Activated CD4-positive, alpha-beta memory T cell treated with anti-CD3 and anti-CD28 coated beads, Interleukin-2, amount 10 ng/mL, durations not matched to agents 7 days and 5 days (primary cell): ENCODE results near the gene FBLIM1. TPM values are rescaled to one million over a fixed set of nuclear protein-coding genes. Genes with fewer than 3 reads are reported as not detected.

Source experiments
- CTCF ChIA-PET: fragments of 350-600 bp; sonication (Branson Sonifier 250); formaldehyde crosslinking; loops from one replicate; lab custom pipeline; 2021; ENCODE audit warnings: antibody characterized with exemption, inconsistent platforms; lab: Charles Lee
- POLR2A ChIA-PET: fragments of 350-600 bp; sonication (Branson Sonifier 250); formaldehyde crosslinking; loops from one replicate; lab custom pipeline; 2021; ENCODE audit warnings: antibody characterized with exemption; lab: Charles Lee
- DNase-seq: peaks from one replicate; pipeline ENCODE4 v3.0.0-alpha.2; 2020
- H3K27ac Mint-ChIP-seq: one replicate; pipeline ENCODE4 v1.8.0; 2021; ENCODE audit warnings: mild to moderate bottlenecking, mixed read lengths
- H3K27me3 Mint-ChIP-seq: one replicate; pipeline ENCODE4 v1.8.0; 2021; ENCODE audit warnings: mixed read lengths
- H3K36me3 Mint-ChIP-seq: one replicate; pipeline ENCODE4 v1.8.0; 2021; ENCODE audit warnings: low read depth, mixed read lengths
- H3K4me1 Mint-ChIP-seq: one replicate; pipeline ENCODE4 v1.8.0; 2021; ENCODE audit warnings: mixed read lengths
- H3K4me3 Mint-ChIP-seq: one replicate; pipeline ENCODE4 v1.8.0; 2021; ENCODE audit warnings: mild to moderate bottlenecking, mixed read lengths
- H3K9me3 Mint-ChIP-seq: one replicate; pipeline ENCODE4 v1.8.0; 2021; ENCODE audit warnings: mixed read lengths
- total RNA-seq, 2 experiments: library from RNA; stranded (reverse); gene quantifications; one replicate each; pipeline ENCODE4 v1.2.3, GENCODE V29; 2021

The FBLIM1 gene
- total RNA-seq, 2 experiments from 2014 or later = not detected

DNA sequence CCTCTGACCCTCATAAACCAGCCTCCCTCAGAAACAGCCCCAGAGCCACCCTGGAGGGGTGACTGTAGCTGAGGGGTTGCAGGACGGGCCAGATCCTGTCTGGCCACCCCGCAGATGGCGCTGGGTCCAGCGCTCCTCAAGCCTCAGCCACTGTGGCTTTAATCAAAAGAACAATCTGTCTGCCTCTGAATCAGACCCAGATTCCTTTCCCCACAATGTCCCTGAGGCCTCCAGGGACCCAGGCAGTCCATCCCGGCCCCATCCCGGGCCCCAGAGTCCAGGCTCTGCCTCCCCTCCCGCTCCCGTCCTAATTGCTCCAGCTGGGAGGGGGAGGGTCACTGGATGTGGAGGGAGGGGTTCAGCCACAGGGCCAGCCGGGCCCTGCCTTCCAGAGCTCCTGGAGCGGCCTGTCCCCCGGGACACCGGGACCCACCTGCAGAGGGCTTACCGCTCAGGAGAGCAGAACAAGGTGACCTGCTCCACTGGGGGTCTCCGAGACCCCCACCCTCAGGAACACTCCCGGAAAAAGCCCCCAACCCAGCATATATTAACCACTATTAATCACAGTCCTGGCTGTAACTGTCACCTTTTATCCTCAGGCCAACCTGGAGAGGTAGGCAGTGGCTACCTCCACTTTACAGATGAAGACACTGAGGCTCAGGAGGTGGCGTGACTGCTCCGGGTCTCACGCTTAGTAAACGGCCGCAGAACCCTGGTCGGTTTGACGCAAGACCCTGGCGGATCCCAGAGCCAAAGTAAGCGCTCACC is 836 bp upstream of the FBLIM1 start:
- Mint-ChIP-seq H3K36me3 (no peaks in the 10 kb centered on the region), H3K9me3 (no peaks in the 10 kb centered on the region), H3K4me1 (peaks cover 11% of the 10 kb centered on the region), H3K4me3 (no peak overlapping the region), H3K27me3 (peaks cover 55% of the 10 kb centered on the region), H3K27ac (no peak overlapping the region)
- ChIA-PET POLR2A (no interaction called here), CTCF (no interaction called here)
- DNase-seq = no peak

DNA sequence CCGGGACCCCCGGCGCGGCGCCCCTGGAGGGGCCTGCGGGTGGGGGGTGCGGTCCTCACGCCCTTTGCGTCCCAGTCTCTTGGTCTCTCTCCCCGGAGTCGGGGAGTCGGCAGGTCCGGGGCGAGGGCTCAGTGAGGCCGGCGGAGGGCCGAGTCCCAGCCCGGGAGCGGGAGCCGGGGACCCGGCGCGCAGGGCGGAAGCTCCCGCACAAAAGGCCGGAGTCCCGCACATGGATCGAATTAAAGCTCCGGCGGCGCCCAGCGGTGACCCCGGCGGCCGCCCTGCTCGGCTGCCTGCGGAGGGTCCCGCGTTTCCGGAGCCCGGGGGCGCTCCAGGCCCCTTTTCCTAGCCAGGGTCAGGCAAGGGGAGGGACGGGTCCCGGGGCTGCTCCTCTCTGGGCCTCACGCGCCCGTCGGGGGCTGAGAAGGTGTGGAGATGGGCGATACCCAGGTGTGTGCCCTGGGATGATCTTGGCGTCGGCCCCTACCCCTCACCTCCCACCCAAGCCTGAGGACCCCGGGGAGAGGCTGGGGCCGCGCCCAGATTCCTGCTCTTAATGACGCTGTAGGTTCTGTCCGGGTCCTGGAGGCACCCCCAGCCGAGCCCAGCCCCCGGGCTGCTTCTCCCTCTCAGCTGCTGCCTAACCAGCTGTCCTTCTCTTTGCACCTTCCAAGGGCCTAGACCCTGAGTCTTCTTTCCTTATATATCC is 512 bp downstream of the FBLIM1 start:
- no peaks in the 10 kb centered on the region for H3K36me3 Mint-ChIP-seq
- ChIA-PET POLR2A (no interaction called here), CTCF (no interaction called here)
- H3K4me3 Mint-ChIP-seq = no peak overlapping the region
- H3K27me3 Mint-ChIP-seq = peaks cover 57% of the 10 kb centered on the region
- peaks cover 11% of the 10 kb centered on the region for H3K4me1 Mint-ChIP-seq
- H3K9me3 Mint-ChIP-seq = no peaks in the 10 kb centered on the region
- no peak overlapping the region for H3K27ac Mint-ChIP-seq
- no peak for DNase-seq

DNA sequence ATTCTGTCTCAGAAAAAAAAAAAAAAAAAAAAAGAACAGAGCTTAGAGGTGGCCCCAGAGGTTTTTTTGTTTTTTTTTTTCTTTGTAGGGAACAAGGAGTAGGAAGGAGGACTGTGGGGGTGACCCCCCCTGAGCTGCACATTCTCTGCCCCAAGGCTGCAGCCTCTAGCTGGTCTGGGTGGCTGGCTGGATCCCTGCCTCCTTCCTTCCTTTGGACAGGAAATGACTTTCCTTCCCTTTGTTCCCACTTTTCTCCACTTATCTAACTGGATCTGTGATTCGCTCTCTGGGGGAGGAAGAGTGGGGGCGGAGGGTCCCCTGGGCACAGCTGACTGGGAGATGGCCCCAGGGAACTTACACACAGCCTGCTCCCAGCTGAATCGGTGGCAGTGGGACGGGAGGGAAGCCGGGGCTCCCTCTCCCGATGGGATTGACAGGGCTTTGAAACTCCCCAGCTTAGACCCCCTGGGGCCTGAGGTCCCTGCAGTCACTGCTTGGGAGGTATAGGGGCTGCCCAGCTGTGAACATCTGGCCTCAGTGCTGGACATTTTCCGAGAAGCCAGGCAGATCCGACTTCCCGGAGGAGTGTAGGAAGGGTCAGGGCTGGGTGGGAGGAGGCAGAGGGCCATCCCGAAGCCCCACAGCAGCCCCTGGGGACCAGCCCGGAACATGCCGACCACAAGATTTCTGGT is 2.1 kb downstream of the FBLIM1 start:
- peaks cover 10% of the 10 kb centered on the region for H3K4me1 Mint-ChIP-seq
- POLR2A ChIA-PET = no interaction called here
- no peaks in the 10 kb centered on the region for H3K9me3 Mint-ChIP-seq
- no peak overlapping the region for H3K27ac Mint-ChIP-seq
- H3K4me3 Mint-ChIP-seq = no peak overlapping the region
- no peaks in the 10 kb centered on the region for H3K36me3 Mint-ChIP-seq
- CTCF ChIA-PET = no interaction called here
- no peak for DNase-seq
- H3K27me3 Mint-ChIP-seq = peaks cover 52% of the 10 kb centered on the region

DNA sequence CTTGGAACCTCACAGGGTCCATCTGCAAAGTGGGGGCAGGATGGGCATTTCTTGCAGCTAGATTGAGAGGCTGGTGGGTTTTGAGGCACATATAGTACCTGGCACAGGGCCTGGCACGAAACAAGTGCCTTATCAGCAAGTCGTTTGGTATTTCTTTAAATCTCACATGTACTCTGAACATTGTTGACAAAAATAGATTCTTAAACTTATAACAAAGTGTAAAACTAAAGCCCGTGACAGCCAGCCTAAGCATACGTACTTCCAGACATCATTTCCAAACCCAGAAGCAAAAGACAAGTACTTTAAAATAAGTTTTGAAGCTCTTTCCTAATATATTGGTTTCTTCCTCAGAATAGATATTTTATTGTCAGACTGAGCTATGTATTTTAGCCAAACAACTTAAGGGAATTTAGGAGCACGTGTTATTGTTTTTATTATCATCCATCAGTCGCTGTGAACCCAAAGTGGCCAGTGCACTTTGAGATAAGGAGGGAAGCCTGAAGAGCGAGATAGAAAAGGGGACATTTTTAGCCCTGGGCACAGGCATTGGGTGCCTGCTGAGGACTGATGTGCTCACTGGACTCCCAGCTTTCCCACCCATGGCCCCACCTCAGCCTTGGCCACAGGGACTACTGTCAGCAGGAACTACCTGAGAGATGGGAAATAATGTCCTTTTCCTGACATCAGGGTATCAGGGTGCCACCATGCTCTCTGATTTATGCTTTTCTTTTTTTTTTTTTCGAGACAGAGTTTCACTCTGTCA is 3.0 kb downstream of the FBLIM1 start:
- ChIA-PET POLR2A (no interaction called here), CTCF (no interaction called here)
- Mint-ChIP-seq H3K27me3 (peaks cover 46% of the 10 kb centered on the region), H3K4me3 (no peak overlapping the region), H3K27ac (no peak overlapping the region), H3K36me3 (no peaks in the 10 kb centered on the region), H3K9me3 (no peaks in the 10 kb centered on the region), H3K4me1 (peaks cover 5% of the 10 kb centered on the region)
- no peak for DNase-seq

DNA sequence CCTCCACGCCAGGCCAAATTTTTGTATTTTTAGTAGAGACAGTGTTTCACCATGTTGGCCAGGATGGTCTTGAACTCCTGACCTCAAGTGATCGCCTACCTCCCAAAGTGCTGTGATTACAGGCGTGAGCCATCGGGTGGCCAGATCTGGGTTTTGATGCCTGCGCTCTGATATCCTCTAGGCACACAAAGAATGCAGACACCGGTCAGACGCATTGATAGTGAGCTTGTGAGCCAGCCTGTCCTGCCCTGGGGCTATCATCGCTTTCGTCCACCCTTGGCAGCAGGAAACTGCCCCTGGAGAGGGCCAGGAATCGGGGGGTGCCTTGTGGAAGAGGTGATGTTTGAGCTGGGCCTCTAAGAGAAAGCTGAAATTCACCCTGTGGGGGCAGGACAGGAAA is 4.0 kb downstream of the FBLIM1 start:
- Mint-ChIP-seq H3K4me1 (peaks cover 2% of the 10 kb centered on the region), H3K27ac (no peak overlapping the region), H3K36me3 (no peaks in the 10 kb centered on the region), H3K4me3 (no peak overlapping the region), H3K9me3 (no peaks in the 10 kb centered on the region), H3K27me3 (peaks cover 36% of the 10 kb centered on the region)
- CTCF ChIA-PET = interaction anchor here (0.8 kb wide), 1 partner anchor 23 kb away, joined by 4 read pairs; no protein-coding TSS in a partner anchor
- POLR2A ChIA-PET = no interaction called here
- no peak for DNase-seq

DNA sequence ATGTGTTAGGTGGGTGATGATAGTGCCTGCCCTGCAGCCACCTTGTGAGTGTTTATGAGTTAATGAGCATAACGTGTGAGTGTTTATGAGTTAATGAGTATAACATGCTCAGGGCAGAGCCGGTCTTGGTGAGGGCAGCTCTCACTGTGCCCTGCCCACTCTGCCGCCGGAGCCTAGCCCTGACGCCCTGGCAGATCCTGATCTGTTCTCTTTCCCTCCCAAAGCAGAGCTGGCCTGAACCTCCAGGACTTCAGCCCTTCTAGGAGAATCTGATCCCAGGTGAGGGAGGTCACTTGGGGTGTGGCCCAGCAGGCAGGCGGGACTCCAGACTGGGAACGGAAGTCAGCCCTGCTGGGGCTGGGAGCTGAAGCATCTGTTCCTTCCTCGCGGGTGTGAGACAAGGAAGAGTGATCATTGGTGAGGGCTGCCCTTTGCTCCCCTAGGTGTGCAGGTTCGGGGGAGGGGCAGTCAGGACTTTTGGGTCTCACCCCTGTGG is 5.7 kb downstream of the FBLIM1 start:
- ChIA-PET CTCF (no interaction called here), POLR2A (no interaction called here)
- H3K27ac Mint-ChIP-seq = no peak overlapping the region

DNA sequence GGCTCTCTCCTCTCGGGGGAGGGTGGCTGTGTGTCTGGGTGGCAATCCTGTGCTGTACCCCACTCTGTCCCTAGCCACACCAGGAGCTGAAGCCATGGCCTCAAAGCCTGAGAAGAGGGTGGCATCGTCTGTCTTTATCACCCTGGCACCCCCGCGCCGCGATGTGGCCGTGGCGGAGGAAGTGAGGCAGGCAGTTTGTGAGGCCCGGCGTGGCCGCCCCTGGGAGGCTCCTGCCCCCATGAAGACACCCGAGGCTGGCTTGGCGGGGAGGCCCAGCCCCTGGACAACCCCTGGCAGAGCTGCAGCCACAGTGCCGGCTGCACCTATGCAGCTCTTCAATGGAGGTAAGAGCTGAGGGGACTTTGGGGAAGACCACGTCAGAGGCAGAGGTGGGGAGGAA is 6.3 kb downstream of the FBLIM1 start:
- CTCF ChIA-PET = no interaction called here
- DNase-seq = no peak
- no peaks in the 10 kb centered on the region for H3K36me3 Mint-ChIP-seq
- no peak overlapping the region for H3K27ac Mint-ChIP-seq
- POLR2A ChIA-PET = no interaction called here
- H3K4me3 Mint-ChIP-seq = no peak overlapping the region
- H3K4me1 Mint-ChIP-seq = no peaks in the 10 kb centered on the region
- H3K27me3 Mint-ChIP-seq = peaks cover 24% of the 10 kb centered on the region
- H3K9me3 Mint-ChIP-seq = no peaks in the 10 kb centered on the region

More for the DNA sequence above, 5.7 kb downstream of the FBLIM1 start:
- H3K4me3 Mint-ChIP-seq = no peak overlapping the region
- H3K9me3 Mint-ChIP-seq = no peaks in the 10 kb centered on the region
- DNase-seq = no peak
- H3K36me3 Mint-ChIP-seq = no peaks in the 10 kb centered on the region
- H3K27me3 Mint-ChIP-seq = peaks cover 29% of the 10 kb centered on the region
- H3K4me1 Mint-ChIP-seq = no peaks in the 10 kb centered on the region

DNA sequence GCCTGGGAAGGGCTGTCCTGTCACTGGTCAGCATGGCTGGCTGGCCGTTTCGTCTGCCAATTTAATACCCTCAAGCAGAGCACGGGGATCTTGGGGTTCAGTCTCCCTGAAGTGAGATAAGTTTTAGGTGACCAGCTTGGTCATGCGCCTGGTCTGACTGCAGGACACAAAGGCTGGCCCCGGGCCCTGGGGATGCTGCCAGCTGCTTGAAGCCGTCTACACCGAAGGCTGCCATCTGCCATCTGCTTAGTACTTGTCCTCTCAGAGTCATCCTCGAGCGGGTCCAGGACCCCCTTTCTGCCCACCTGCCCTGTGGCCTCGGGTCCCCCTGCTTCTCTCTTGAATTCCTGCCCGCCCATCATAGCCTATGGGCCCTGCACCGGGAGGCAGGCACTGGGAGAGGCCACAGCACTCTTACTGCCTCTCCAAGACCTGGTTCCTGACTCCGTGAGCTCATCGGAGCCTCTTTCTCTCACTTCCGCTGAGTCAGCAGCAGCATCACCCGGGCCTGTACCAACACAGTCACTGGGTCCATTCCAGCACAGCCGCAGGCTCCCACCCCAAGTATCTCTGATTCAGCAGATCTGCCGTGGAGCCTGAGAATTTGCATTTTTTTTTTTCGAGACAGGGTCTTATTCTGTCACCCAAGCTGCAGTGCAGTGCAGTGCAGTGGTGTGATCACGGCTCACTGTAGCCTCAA is 7.0 kb downstream of the FBLIM1 start:
- no peak overlapping the region for H3K27ac Mint-ChIP-seq
- POLR2A ChIA-PET = interaction anchor here (0.7 kb wide), 1 partner anchor 470 kb away, joined by 3 read pairs; no protein-coding TSS in a partner anchor
- H3K27me3 Mint-ChIP-seq = peaks cover 20% of the 10 kb centered on the region
- H3K36me3 Mint-ChIP-seq = no peaks in the 10 kb centered on the region
- no peaks in the 10 kb centered on the region for H3K4me1 Mint-ChIP-seq
- CTCF ChIA-PET = interaction anchor here (0.8 kb wide), 1 partner anchor 50 kb away, joined by 5 read pairs; no protein-coding TSS in a partner anchor
- no peak overlapping the region for H3K4me3 Mint-ChIP-seq
- DNase-seq = no peak
- H3K9me3 Mint-ChIP-seq = no peaks in the 10 kb centered on the region

DNA sequence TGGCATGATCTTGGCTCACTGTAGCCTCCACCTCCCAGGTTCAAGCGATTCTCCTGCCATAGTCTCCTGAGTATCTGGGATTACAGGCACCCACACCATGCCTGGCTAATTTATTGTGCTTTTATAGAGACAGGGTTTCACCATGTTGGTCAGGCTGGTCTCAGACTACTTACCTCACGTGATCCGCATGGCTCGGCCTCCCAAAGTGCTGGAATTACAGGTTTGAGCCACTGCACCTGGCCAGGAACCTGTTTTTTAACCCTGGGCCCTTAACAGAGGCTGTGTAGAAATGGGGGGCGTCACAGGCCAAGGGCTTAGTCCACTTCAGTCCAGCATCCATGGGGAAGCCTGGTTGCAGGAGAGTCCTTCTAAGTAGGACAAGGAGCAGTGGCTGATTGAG is 9.3 kb downstream of the FBLIM1 start:
- ChIA-PET POLR2A (no interaction called here), CTCF (no interaction called here)
- Mint-ChIP-seq H3K4me3 (no peak overlapping the region), H3K27me3 (peaks cover 12% of the 10 kb centered on the region), H3K27ac (no peak overlapping the region), H3K4me1 (no peaks in the 10 kb centered on the region), H3K9me3 (no peaks in the 10 kb centered on the region), H3K36me3 (no peaks in the 10 kb centered on the region)
- no peak for DNase-seq

DNA sequence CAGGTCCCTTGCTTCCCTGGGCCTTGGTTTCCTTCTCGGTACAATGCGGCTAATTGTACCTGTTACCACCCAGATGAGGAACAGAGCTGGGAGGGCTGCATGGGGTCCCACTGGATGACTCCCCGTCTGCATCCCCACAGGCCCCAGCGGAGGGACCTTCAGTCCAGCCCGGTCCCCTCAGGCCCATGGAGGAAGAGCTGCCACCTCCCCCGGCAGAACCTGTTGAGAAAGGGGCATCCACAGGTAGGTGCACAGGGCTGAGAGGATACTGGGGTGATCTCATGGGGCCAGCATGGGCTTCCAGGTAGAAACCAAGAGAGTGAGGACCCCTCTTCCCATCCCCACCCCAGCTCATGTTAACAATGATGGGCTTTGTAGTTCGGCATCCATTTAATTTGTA is 9.8 kb downstream of the FBLIM1 start:
- POLR2A ChIA-PET = no interaction called here
- H3K4me1 Mint-ChIP-seq = no peaks in the 10 kb centered on the region
- H3K27me3 Mint-ChIP-seq = peaks cover 12% of the 10 kb centered on the region
- H3K36me3 Mint-ChIP-seq = no peaks in the 10 kb centered on the region
- no peak for DNase-seq
- H3K27ac Mint-ChIP-seq = no peak overlapping the region
- CTCF ChIA-PET = interaction anchor here (1.0 kb wide), 1 partner anchor 23 kb away, joined by 3 read pairs; no protein-coding TSS in a partner anchor
- no peaks in the 10 kb centered on the region for H3K9me3 Mint-ChIP-seq
- H3K4me3 Mint-ChIP-seq = no peak overlapping the region

DNA sequence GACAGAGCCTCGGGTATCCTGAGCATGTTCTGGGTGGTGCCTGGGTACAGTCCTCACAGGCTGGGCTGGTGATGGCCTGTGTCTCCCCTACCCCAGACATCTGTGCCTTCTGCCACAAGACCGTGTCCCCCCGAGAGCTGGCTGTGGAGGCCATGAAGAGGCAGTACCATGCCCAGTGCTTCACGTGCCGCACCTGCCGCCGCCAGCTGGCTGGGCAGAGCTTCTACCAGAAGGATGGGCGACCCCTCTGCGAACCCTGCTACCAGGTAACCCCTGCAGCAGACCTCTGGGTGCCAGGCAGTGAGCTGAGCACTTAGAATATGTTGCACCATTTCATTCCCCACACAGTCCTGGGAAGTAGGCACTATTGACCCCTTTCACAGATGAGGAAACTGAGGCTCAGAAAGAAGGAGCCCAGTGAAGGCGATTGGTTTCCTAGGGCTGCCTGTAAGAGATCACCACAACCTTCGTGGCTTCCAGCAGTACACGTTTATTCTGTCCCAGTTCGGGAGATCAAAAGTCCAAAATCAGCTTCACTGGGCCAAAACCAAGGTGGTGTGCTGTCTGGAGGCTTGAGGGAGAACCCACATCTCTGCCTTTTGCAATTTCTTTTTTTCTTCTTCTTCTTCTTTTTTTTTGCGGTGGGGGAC is 11.8 kb downstream of the FBLIM1 start:
- POLR2A ChIA-PET = no interaction called here
- H3K27ac Mint-ChIP-seq = no peak overlapping the region
- H3K36me3 Mint-ChIP-seq = no peaks in the 10 kb centered on the region
- H3K4me3 Mint-ChIP-seq = no peak overlapping the region
- no peaks in the 10 kb centered on the region for H3K4me1 Mint-ChIP-seq
- CTCF ChIA-PET = no interaction called here
- DNase-seq = no peak
- no peaks in the 10 kb centered on the region for H3K9me3 Mint-ChIP-seq
- peaks cover 8% of the 10 kb centered on the region for H3K27me3 Mint-ChIP-seq
